ENCODE data around the gene ADRA2C.

Gene ADRA2C

GRCh38 chr4:3725936-3726870 is 40.0 kb upstream of the ADRA2C start:
- Histone ChIP-seq H3K9me2 (replicated peaks; ENCODE audit: insufficient read depth, low read length) (no peaks in the 10 kb centered on the region), H3K36me3 (ENCODE audit: low read length) (no peaks in the 10 kb centered on the region), H3K27me3 (ENCODE audit: low read length) (no peaks in the 10 kb centered on the region), H3K4me2 (ENCODE audit: low read depth, low read length, poor library complexity, severe bottlenecking) (no peak overlapping the region), H3K4me3 (ENCODE audit: insufficient read depth, low read length, poor library complexity, severe bottlenecking) (no peak overlapping the region), H3K27ac (ENCODE audit: low read depth, low read length) (no peak overlapping the region), H3K9me3 (ENCODE audit: insufficient read depth, low read length) (no peaks in the 10 kb centered on the region), H4K20me1 (ENCODE audit: low read depth, low read length) (no peaks in the 10 kb centered on the region), H2AFZ (ENCODE audit: low read depth, low read length, severe bottlenecking) (no peak overlapping the region), H3F3A (ENCODE audit: insufficient read depth) (no peaks in the 10 kb centered on the region), H3K79me2 (ENCODE audit: insufficient read depth, low read length) (no peaks in the 10 kb centered on the region), H3K9ac (ENCODE audit: low read length) (no peak overlapping the region)
- no peak for TF ChIP-seq EZH2phosphoT487 (conservative IDR thresholded peaks at IDR 0.05; ENCODE audit: low read length)
- TF ChIP-seq, protein P1, sequence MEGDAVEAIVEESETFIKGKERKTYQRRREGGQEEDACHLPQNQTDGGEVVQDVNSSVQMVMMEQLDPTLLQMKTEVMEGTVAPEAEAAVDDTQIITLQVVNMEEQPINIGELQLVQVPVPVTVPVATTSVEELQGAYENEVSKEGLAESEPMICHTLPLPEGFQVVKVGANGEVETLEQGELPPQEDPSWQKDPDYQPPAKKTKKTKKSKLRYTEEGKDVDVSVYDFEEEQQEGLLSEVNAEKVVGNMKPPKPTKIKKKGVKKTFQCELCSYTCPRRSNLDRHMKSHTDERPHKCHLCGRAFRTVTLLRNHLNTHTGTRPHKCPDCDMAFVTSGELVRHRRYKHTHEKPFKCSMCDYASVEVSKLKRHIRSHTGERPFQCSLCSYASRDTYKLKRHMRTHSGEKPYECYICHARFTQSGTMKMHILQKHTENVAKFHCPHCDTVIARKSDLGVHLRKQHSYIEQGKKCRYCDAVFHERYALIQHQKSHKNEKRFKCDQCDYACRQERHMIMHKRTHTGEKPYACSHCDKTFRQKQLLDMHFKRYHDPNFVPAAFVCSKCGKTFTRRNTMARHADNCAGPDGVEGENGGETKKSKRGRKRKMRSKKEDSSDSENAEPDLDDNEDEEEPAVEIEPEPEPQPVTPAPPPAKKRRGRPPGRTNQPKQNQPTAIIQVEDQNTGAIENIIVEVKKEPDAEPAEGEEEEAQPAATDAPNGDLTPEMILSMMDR (IDR thresholded peaks at IDR 0.05; ENCODE audit: insufficient read depth, low read length, poor library complexity, severe bottlenecking), result no peak

- Histone ChIP-seq H2AFZ (ENCODE audit: low read depth, low read length, severe bottlenecking) (no peak overlapping the region), H3K27ac (ENCODE audit: low read depth, low read length) (no peak overlapping the region), H3K4me3 (ENCODE audit: insufficient read depth, low read length, poor library complexity, severe bottlenecking) (no peak overlapping the region), H3K9me3 (ENCODE audit: insufficient read depth, low read length) (no peaks in the 10 kb centered on the region), H3K4me2 (ENCODE audit: low read depth, low read length, poor library complexity, severe bottlenecking) (no peak overlapping the region), H3K9ac (ENCODE audit: low read length) (no peak overlapping the region), H3F3A (ENCODE audit: insufficient read depth) (no peaks in the 10 kb centered on the region), H3K27me3 (ENCODE audit: low read length) (no peaks in the 10 kb centered on the region), H4K20me1 (ENCODE audit: low read depth, low read length) (no peaks in the 10 kb centered on the region), H3K79me2 (ENCODE audit: insufficient read depth, low read length) (no peaks in the 10 kb centered on the region), H3K36me3 (ENCODE audit: low read length) (no peaks in the 10 kb centered on the region), H3K9me2 (replicated peaks; ENCODE audit: insufficient read depth, low read length) (no peaks in the 10 kb centered on the region)
- TF ChIP-seq, protein P1 (IDR thresholded peaks at IDR 0.05; ENCODE audit: insufficient read depth, low read length, poor library complexity, severe bottlenecking), result no peak
- no peak for TF ChIP-seq EZH2phosphoT487 (conservative IDR thresholded peaks at IDR 0.05; ENCODE audit: low read length)
Measured at GRCh38 chr4:3727847-3728469, 38.2 kb upstream of the ADRA2C start.

DNA sequence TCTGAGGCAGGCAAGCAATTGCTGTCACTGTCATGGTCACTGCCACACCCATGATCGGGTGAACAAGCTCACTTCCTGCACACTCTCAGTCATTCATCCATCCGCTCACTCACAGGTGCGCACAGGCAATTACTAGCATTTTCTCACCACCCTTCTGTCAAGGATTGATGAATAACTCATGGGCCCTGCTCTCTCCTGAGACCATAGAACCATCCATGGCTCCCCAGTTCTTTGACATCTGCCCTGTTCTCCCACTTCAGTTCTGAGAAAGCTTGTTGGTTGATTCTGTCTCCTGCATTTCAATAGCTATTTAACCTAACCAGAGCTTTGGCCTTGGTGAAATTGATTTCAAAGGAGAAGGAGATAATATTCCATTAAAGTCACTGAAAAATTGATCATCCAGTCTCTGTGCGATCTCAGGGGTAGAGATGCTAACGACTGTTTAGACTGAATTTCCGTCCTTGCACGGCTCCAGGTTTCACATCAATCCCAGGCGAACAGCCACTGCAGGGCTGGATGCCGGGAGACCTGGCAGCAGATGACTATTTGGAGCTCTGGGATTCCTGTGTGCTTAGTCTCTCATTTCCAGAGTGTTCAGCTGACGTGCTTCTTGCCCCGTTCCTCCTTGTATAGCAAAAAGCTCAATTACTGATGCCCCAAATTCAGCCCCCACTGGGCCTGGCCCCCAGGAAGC is 36.9 kb upstream of the ADRA2C start:
- Histone ChIP-seq H3K79me2 (ENCODE audit: insufficient read depth, low read length) (no peaks in the 10 kb centered on the region), H3K9me3 (ENCODE audit: insufficient read depth, low read length) (no peaks in the 10 kb centered on the region), H3K27ac (ENCODE audit: low read depth, low read length) (no peak overlapping the region), H4K20me1 (ENCODE audit: low read depth, low read length) (no peaks in the 10 kb centered on the region), H3F3A (ENCODE audit: insufficient read depth) (no peaks in the 10 kb centered on the region), H3K9ac (ENCODE audit: low read length) (no peak overlapping the region), H3K27me3 (ENCODE audit: low read length) (no peaks in the 10 kb centered on the region), H3K4me2 (ENCODE audit: low read depth, low read length, poor library complexity, severe bottlenecking) (no peak overlapping the region), H3K4me3 (ENCODE audit: insufficient read depth, low read length, poor library complexity, severe bottlenecking) (no peak overlapping the region), H2AFZ (ENCODE audit: low read depth, low read length, severe bottlenecking) (no peak overlapping the region), H3K9me2 (replicated peaks; ENCODE audit: insufficient read depth, low read length) (no peaks in the 10 kb centered on the region), H3K36me3 (ENCODE audit: low read length) (no peaks in the 10 kb centered on the region)
- no peak for TF ChIP-seq EZH2phosphoT487 (conservative IDR thresholded peaks at IDR 0.05; ENCODE audit: low read length)
- TF ChIP-seq, protein P1 (IDR thresholded peaks at IDR 0.05; ENCODE audit: insufficient read depth, low read length, poor library complexity, severe bottlenecking), result no peak

Measured in SU-DHL-6 (cell line).